Subcutaneous abdominal adipose tissue (tissue), 5 donors: ENCODE results near the gene WDR17.
"Not testable (repeated sequence)": the region's sequence is repeated elsewhere in the genome, so short reads cannot be mapped to it uniquely, and the experiment has no call there.

Experiments used
- H3K27ac ChIP-seq: one replicate; pipeline ENCODE4 v1.7.0; 2013; ENCODE audit warnings: low read depth, mild to moderate bottlenecking, inconsistent platforms, low read length, moderate library complexity
- H3K27me3 ChIP-seq, 5 donors: one replicate each; pipeline ENCODE4 v1.7.0; 2013; ENCODE audit warnings: low read length in 5 of 5, inconsistent platforms in 1 of 5; ENCODE audit not compliant: control insufficient read depth in 5 of 5, insufficient read depth in 4 of 5
- H3K36me3 ChIP-seq, 5 donors: one replicate each; pipeline ENCODE4 v1.7.0; 2013; ENCODE audit warnings: low read length in 5 of 5; ENCODE audit not compliant: control insufficient read depth in 5 of 5, insufficient read depth in 5 of 5
- H3K4me1 ChIP-seq, 5 donors: one replicate each; pipeline ENCODE4 v1.7.0; 2013; ENCODE audit warnings: low read length in 5 of 5, mild to moderate bottlenecking in 3 of 5, moderate library complexity in 1 of 5; ENCODE audit not compliant: control insufficient read depth in 5 of 5, insufficient read depth in 5 of 5
- H3K4me3 ChIP-seq, 5 donors: one replicate each; pipeline ENCODE4 v1.7.0; 2013; ENCODE audit warnings: low read length in 5 of 5, low read depth in 1 of 5
- H3K9ac ChIP-seq, 5 donors: one replicate each; pipeline ENCODE4 v1.7.0; 2013; ENCODE audit warnings: low read length in 5 of 5, mild to moderate bottlenecking in 4 of 5, moderate library complexity in 3 of 5
- H3K9me3 ChIP-seq, 5 donors: one replicate each; pipeline ENCODE4 v1.7.0; 2013; ENCODE audit warnings: low read length in 5 of 5; ENCODE audit not compliant: control insufficient read depth in 5 of 5
- donor health status: healthy.
- donor health status: healthy.
- donor health status: healthy.
- donor health status: healthy.
- donor health status: healthy.

WDR17 gene

GRCh38 chr4:176205299-176205698, 139.7 kb downstream of the WDR17 start:
- H3K9ac ChIP-seq = no peak overlapping the region
- no peak overlapping the region for H3K27ac ChIP-seq
- H3K27me3 ChIP-seq = peaks cover 0 to 16% (median 4%) of the 10 kb centered on the region in 5 donors
- H3K4me1 ChIP-seq = no peaks in the 10 kb centered on the region
- H3K9me3 ChIP-seq = no peaks in the 10 kb centered on the region
- no peaks in the 10 kb centered on the region for H3K36me3 ChIP-seq
- no peak overlapping the region for H3K4me3 ChIP-seq

- Histone ChIP-seq H3K27me3 (peaks cover 0 to 13% (median 4%) of the 10 kb centered on the region in 5 donors), H3K4me1 (no peaks in the 10 kb centered on the region), H3K27ac (no peak overlapping the region), H3K4me3 (no peak overlapping the region), H3K9me3 (peaks cover 0 to 2% (median 0%) of the 10 kb centered on the region in 5 donors), H3K9ac (no peak overlapping the region), H3K36me3 (no peaks in the 10 kb centered on the region)
Observed at GRCh38 chr4:176207839-176208238, 142.2 kb downstream of the WDR17 start.

GRCh38 chr4:176209535-176209934, 143.9 kb downstream of the WDR17 start:
- no peak overlapping the region for H3K27ac ChIP-seq
- no peak overlapping the region for H3K4me3 ChIP-seq
- H3K27me3 ChIP-seq = peaks cover 0 to 13% (median 4%) of the 10 kb centered on the region in 5 donors
- H3K4me1 ChIP-seq = no peaks in the 10 kb centered on the region
- no peak overlapping the region for H3K9ac ChIP-seq
- H3K36me3 ChIP-seq = no peaks in the 10 kb centered on the region
- peaks cover 0 to 2% (median 0%) of the 10 kb centered on the region in 5 donors for H3K9me3 ChIP-seq

GRCh38 chr4:176210101-176210500, 144.5 kb downstream of the WDR17 start:
- Histone ChIP-seq H3K4me3 (no peak overlapping the region), H3K9ac (no peak overlapping the region), H3K9me3 (peaks cover 0 to 2% (median 0%) of the 10 kb centered on the region in 5 donors), H3K27ac (no peak overlapping the region), H3K27me3 (peaks cover 0 to 10% (median 4%) of the 10 kb centered on the region in 5 donors), H3K36me3 (no peaks in the 10 kb centered on the region), H3K4me1 (no peaks in the 10 kb centered on the region)

GRCh38 chr4:176210579-176211296, 145.1 kb downstream of the WDR17 start:
- no peak overlapping the region for H3K9ac ChIP-seq
- peaks cover 0 to 2% (median 0%) of the 10 kb centered on the region in 5 donors for H3K9me3 ChIP-seq
- peaks cover 0 to 6% (median 2%) of the 10 kb centered on the region in 5 donors for H3K27me3 ChIP-seq
- H3K4me1 ChIP-seq = no peaks in the 10 kb centered on the region
- H3K36me3 ChIP-seq = no peaks in the 10 kb centered on the region
- no peak overlapping the region for H3K27ac ChIP-seq
- H3K4me3 ChIP-seq = no peak overlapping the region

GRCh38 chr4:176212351-176212750, 146.7 kb downstream of the WDR17 start:
- H3K27ac ChIP-seq, H3K4me1 ChIP-seq, H3K9ac ChIP-seq, H3K27me3 ChIP-seq, H3K4me3 ChIP-seq, H3K9me3 ChIP-seq, H3K36me3 ChIP-seq: not testable (repeated sequence)

GRCh38 chr4:176217510-176217909, 151.9 kb downstream of the WDR17 start:
- Histone ChIP-seq H3K9ac (no peak overlapping the region), H3K36me3 (no peaks in the 10 kb centered on the region), H3K9me3 (no peaks in the 10 kb centered on the region), H3K4me1 (no peaks in the 10 kb centered on the region), H3K27ac (no peak overlapping the region), H3K4me3 (no peak overlapping the region), H3K27me3 (no peaks in the 10 kb centered on the region)

GRCh38 chr4:176222149-176222548, 156.5 kb downstream of the WDR17 start:
- no peak overlapping the region for H3K4me3 ChIP-seq
- H3K9me3 ChIP-seq = no peaks in the 10 kb centered on the region
- no peak overlapping the region for H3K27ac ChIP-seq
- H3K4me1 ChIP-seq = no peaks in the 10 kb centered on the region
- H3K27me3 ChIP-seq = no peaks in the 10 kb centered on the region
- H3K36me3 ChIP-seq = no peaks in the 10 kb centered on the region
- no peak overlapping the region for H3K9ac ChIP-seq

- no peak overlapping the region for H3K9ac ChIP-seq
- no peak overlapping the region for H3K27ac ChIP-seq
- no peaks in the 10 kb centered on the region for H3K27me3 ChIP-seq
- no peaks in the 10 kb centered on the region for H3K36me3 ChIP-seq
- H3K4me1 ChIP-seq = no peaks in the 10 kb centered on the region
- no peaks in the 10 kb centered on the region for H3K9me3 ChIP-seq
- H3K4me3 ChIP-seq = no peak overlapping the region
Observed at GRCh38 chr4:176223561-176223960, 157.9 kb downstream of the WDR17 start.

GRCh38 chr4:176226736-176227135, 161.1 kb downstream of the WDR17 start:
- no peaks in the 10 kb centered on the region for H3K9me3 ChIP-seq
- no peak overlapping the region for H3K27ac ChIP-seq
- peaks cover 0 to 6% (median 0%) of the 10 kb centered on the region in 5 donors for H3K4me1 ChIP-seq

More at GRCh38 chr4:176226736-176227135, 161.1 kb downstream of the WDR17 start:
- H3K27me3 ChIP-seq = no peaks in the 10 kb centered on the region
- no peak overlapping the region for H3K4me3 ChIP-seq
- no peaks in the 10 kb centered on the region for H3K36me3 ChIP-seq
- no peak overlapping the region for H3K9ac ChIP-seq
